ENCODE results near the gene DCDC2B. TPM values are rescaled to one million over a fixed set of nuclear protein-coding genes. Genes with fewer than 3 reads are reported as not detected.

Gene DCDC2B
- total and polyA plus RNA-seq, 10 of the 15 experiments (the other 5 are each of a cell fraction or from before 2014, with no cell fraction given): 0.12 to 0.21 (median 0.15) TPM; not detected in 7

- TF ChIP-seq RAD21 (IDR thresholded peaks at IDR 0.05; ENCODE audit: insufficient read depth, low read depth, low read length) (peak; percentile 33; the same call in 1 of the 2 replicates), POU2F2 (IDR thresholded peaks at IDR 0.05; ENCODE audit: borderline replicate concordance, low read depth, low read length) (peak; percentile 72; the same call in 2 of the 3 replicates), SUZ12 (IDR thresholded peaks at IDR 0.05; ENCODE audit: unreplicated experiment) (no peak), HCFC1 (IDR thresholded peaks at IDR 0.05; ENCODE audit: low read length) (no peak; the same call in 1 of the 2 replicates), CHD4 (IDR thresholded peaks at IDR 0.05) (no peak), MAX (IDR thresholded peaks at IDR 0.05; ENCODE audit: low read depth, low read length) (no peak)
Observed at GRCh38 chr1:32249831-32250525, 41.1 kb downstream of the DCDC2B start (continued).

GRCh38 chr1:32250893-32251716 is 42.2 kb downstream of the DCDC2B start, which contains the start of gene LCK:
Gene LCK (plus strand): TSS chr1:32251265. CDS start chr1:32274330, 23,065 bp downstream.
- BruUV-seq (replicated peaks): TSS peak; percentile 77
- CTCF ChIA-PET: interaction anchor here (1.1 to 9.6 kb wide), 7 partner anchors 12 to 66 kb away, joined by 3 to 123 read pairs (median 14); partner anchors contain the start of gene HDAC1
- peak within 1 kb of the TSS; percentile 75 for H2AFZ ChIP-seq (ENCODE audit: control insufficient read depth, low read depth, low read length)
- TF ChIP-seq JUND (IDR thresholded peaks at IDR 0.05; ENCODE audit: low read depth, low read length) (no peak), POU2F2 (IDR thresholded peaks at IDR 0.05; ENCODE audit: borderline replicate concordance, low read depth, low read length) (peak; percentile 67; the same call in 1 of the 3 replicates), MLLT1 (IDR thresholded peaks at IDR 0.05) (no peak), USF2 (IDR thresholded peaks at IDR 0.05; ENCODE audit: borderline replicate concordance, low read depth, low read length) (no peak), BCL3 (IDR thresholded peaks at IDR 0.05; ENCODE audit: borderline replicate concordance, insufficient read depth, low read depth, low read length, poor library complexity, severe bottlenecking) (no peak), BMI1 (IDR thresholded peaks at IDR 0.05; ENCODE audit: borderline replicate concordance) (no peak), YBX1 (IDR thresholded peaks at IDR 0.05) (no peak), LARP7 (IDR thresholded peaks at IDR 0.05) (no peak), KLF5 (IDR thresholded peaks at IDR 0.05; ENCODE audit: partially characterized antibody) (no peak)

More at GRCh38 chr1:32250893-32251716, 42.2 kb downstream of the DCDC2B start, which contains the start of gene LCK:
- intact Hi-C loops (cut with micrococcal nuclease; ENCODE audit: unreplicated experiment): loop anchor here (5.0 kb wide), 1 partner anchor 66 kb away; no protein-coding TSS in a partner anchor
- SMC1A ChIA-PET (ENCODE audit: uncharacterized antibody, unreplicated experiment): interaction anchor here (1.3 to 14.4 kb wide), 9 partner anchors 8 to 67 kb away, joined by 3 to 124 read pairs (median 12); partner anchors contain the start of genes DCDC2B and HDAC1
- Histone ChIP-seq H3K27me3 (replicated peaks in 1 of 2; ENCODE audit: control insufficient read depth in 2 of 2, insufficient read depth in 2 of 2, low read length in 1 of 2) (no peaks in the 10 kb centered on the region), H3K4me2 (ENCODE audit: control insufficient read depth, insufficient read depth) (peak within 1 kb of the TSS; percentile 99), H3K27ac (ENCODE audit: control insufficient read depth, insufficient read depth) (peak within 1 kb of the TSS; percentile 89), H3K9ac (ENCODE audit: control insufficient read depth, insufficient read depth, low read length) (peak within 1 kb of the TSS; percentile 75), H3K4me1 (ENCODE audit: control insufficient read depth, insufficient read depth, low read length) (peaks cover 78% of the 10 kb centered on the region), H3K9me3 (replicated peaks; ENCODE audit: control insufficient read depth, insufficient read depth, low read length) (no peaks in the 10 kb centered on the region), H3K36me3 (ENCODE audit: control insufficient read depth in 2 of 2, insufficient read depth in 2 of 2, low read length in 1 of 2) (no peaks in the 10 kb centered on the region; a peak in 1 of 4 replicates), H3K4me3 (peak within 1 kb of the TSS; percentile 63), H3K79me2 (ENCODE audit: control insufficient read depth, insufficient read depth, low read length) (peaks cover 54% of the 10 kb centered on the region), H4K20me1 (ENCODE audit: control insufficient read depth, insufficient read depth) (no peaks in the 10 kb centered on the region)
- peak; percentile 7 for ATAC-seq
- RAD21 ChIA-PET (ENCODE audit: unreplicated experiment): interaction anchor here (0.6 to 4.7 kb wide), 10 partner anchors 10 to 371 kb away, joined by 3 to 45 read pairs (median 8); partner anchors contain the start of genes HDAC1 and MARCKSL1
- WGBS (ENCODE audit: insufficient coverage, insufficient replicate concordance, low lambda C conversion rate, missing lambda C conversion rate): 9% methylated on average over 25 of the region's 25 CpGs
- in situ Hi-C loops (cut with MboI): no loop called here
- no peak for DNase-seq (ENCODE audit: low read depth, low spot score)
- POLR2A ChIA-PET: interaction anchor here (0.5 to 3.5 kb wide), 10 partner anchors 8 to 109 kb away, joined by 3 to 21 read pairs (median 5); partner anchors contain the start of gene MARCKSL1
- no peak for FAIRE-seq

Data from GM12878 (cell line).